Pancreas (tissue), 10 donors: Measurements from ENCODE around the gene MYH13. TPM values are rescaled to one million over a fixed set of nuclear protein-coding genes. Genes with fewer than 3 reads are reported as not detected.
A peak's percentile ranks its signal among the peaks of the same experiment; 100 is the strongest.

ENCODE experiments used
- ATAC-seq, 4 donors: fragments of 200-7000 bp; cut with Tn5 transposase; one replicate each; pipeline versions ENCODE4 v1.8.0 to v1.9.1; 2020; ENCODE audit warnings: mild to moderate bottlenecking in 4 of 4, moderate library complexity in 4 of 4
- DNase-seq, 6 donors: peaks; one replicate each; pipeline ENCODE4 v3.0.0-alpha.2; 2020
- FAIRE-seq: peaks from 2 replicates; lab custom pipeline; 2012; peaks lifted over from hg19 to GRCh38; lab: Jason Lieb, UNC
- H3K27ac ChIP-seq, 4 donors: fragments of 200-600 bp; sonication (generic); 1 replicate in 3 of 4; 2 replicates in 1 of 4; pipeline versions ENCODE4 v1.5.0 to v1.8.0; 2020
- H3K27me3 ChIP-seq, 4 donors: fragments of 200-600 bp; one replicate each; pipeline ENCODE4 v1.8.0; 2021
- H3K36me3 ChIP-seq, 3 donors: fragments of 200-600 bp; sonication (generic) in 1 of 3; one replicate each; pipeline versions ENCODE4 v1.5.0 to v1.8.0; 2020 to 2021
- H3K4me1 ChIP-seq, 3 donors: fragments of 200-600 bp; one replicate each; pipeline ENCODE4 v1.8.0; 2021
- H3K4me3 ChIP-seq, 4 donors: fragments of 200-600 bp; sonication (generic) in 2 of 4; one replicate each; pipeline versions ENCODE4 v1.5.0 to v1.8.0; 2020 to 2021
- H3K9me3 ChIP-seq, 4 donors: fragments of 200-600 bp; one replicate each; pipeline ENCODE4 v1.8.0; 2021
- WGBS, 2 donors: extraction: QIAGEN DNeasy Blood & Tissue Kit; methylation state at CpG; one replicate each; pipeline ENCODE4 v1.1.7; 2013; 5-methylcytosine and 5-hydroxymethylcytosine counted together
- intact Hi-C, 3 donors: fragments of 100-400 bp; cut with DNase I; formaldehyde crosslinking; loops; one replicate each; pipeline versions ENCODE4 v1.11.1 to v1.14.2; 2022
- polyA plus RNA-seq, 2 donors: library from polyadenylated mRNA; stranded (reverse); fragments of 200-250 nt; gene quantifications; one replicate each; pipeline ENCODE4 v1.2.3, GENCODE V29; 2013
- total RNA-seq, 6 donors: library from RNA; stranded (reverse); fragmentation: NEBNext Ultra II Directional in 4 of 6; extraction: Animal tissue kit (Norgen Biotek cat#: 25700) in 4 of 6; gene quantifications; one replicate each; pipeline versions ENCODE4 v1.2.1 to v1.2.4, GENCODE V29; 2021 to 2023
- TF ChIP-seq, protein P1 (sequence below), 4 donors: fragments of 200-600 bp; sonication (generic) in 3 of 4; IDR thresholded peaks; one replicate each; pipeline versions ENCODE4 v1.5.0 to v1.8.0; 2021; ENCODE audit warnings: antibody characterized with exemption in 4 of 4
- donor health status: healthy with polysubstance abuse.
- donor health status: DM: no; HTN: no; CAD: no; lungs with moderate emphysema.
- donor health status: DM: no; HTN: no; CAD: no.
- donor health status: control.
- donor health status: control.
- donor health status: Bipolar disorder and iron deficiency.
- donor health status: DM: yes; HTN: yes; CAD: no.
- donor health status: DM: no; HTN: no; CAD: no.
- donor health status: DM: no; HTN: no; CAD: no.
- donor health status: DM: yes; HTN: yes; CAD: no.

The MYH13 gene
- total and polyA plus RNA-seq, 8 donors, result not detected

DNA sequence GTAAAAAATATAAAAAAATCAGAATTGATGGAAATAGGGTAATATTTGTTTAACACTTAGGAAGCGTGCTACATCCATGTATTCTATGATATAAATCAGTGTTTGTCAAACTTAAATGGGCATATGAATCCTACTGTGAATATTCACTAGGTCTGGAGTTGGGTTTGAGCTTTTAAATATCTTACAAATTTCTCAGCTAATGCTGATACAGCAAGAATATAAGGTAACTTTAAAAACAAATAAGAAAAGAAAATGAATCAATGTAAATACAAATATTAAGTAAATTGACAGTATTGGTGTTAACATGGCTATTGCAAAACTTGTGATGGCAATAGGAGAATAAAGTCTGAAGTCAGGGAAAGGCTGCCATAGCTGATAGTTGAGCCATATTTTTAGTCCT, 3.6 kb downstream of the MYH13 start:
- no peak for DNase-seq
- intact Hi-C loops, result loop anchor here in 1 of 3 donors (10.0 kb wide), 1 partner anchor 64 kb away; no protein-coding TSS in a partner anchor
- Histone ChIP-seq H3K36me3 (no peaks in the 10 kb centered on the region), H3K27me3 (no peaks in the 10 kb centered on the region), H3K4me3 (no peak overlapping the region), H3K27ac (no peak overlapping the region), H3K9me3 (no peaks in the 10 kb centered on the region), H3K4me1 (no peaks in the 10 kb centered on the region)
- no peak for FAIRE-seq
- no peak for ATAC-seq
- 51 to 55% methylated on average over 1 of the region's 1 CpG for WGBS, 2 donors
- TF ChIP-seq, protein P1, sequence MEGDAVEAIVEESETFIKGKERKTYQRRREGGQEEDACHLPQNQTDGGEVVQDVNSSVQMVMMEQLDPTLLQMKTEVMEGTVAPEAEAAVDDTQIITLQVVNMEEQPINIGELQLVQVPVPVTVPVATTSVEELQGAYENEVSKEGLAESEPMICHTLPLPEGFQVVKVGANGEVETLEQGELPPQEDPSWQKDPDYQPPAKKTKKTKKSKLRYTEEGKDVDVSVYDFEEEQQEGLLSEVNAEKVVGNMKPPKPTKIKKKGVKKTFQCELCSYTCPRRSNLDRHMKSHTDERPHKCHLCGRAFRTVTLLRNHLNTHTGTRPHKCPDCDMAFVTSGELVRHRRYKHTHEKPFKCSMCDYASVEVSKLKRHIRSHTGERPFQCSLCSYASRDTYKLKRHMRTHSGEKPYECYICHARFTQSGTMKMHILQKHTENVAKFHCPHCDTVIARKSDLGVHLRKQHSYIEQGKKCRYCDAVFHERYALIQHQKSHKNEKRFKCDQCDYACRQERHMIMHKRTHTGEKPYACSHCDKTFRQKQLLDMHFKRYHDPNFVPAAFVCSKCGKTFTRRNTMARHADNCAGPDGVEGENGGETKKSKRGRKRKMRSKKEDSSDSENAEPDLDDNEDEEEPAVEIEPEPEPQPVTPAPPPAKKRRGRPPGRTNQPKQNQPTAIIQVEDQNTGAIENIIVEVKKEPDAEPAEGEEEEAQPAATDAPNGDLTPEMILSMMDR (IDR thresholded peaks at IDR 0.05), result no peak

DNA sequence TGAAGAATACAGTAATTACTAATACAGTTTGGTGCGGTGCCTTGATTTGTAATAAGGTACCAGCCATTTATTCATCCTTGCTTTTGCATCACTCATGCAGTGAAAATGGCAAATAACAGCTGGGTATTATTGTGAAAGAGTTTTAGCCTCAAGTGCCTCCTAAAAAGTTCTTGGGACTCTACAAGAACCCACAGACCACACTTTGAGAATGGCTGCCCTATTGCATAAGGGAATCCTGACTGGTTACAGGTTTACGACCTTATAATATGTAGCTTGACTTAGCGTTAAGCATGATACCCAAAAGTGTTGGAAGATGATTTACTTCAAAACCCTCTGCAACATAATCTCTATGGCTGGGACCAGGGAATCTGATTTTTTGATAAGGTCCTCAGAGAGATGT, 4.2 kb downstream of the MYH13 start:
- WGBS, 2 donors, result 76 to 87% methylated on average over 3 of the region's 3 CpGs

DNA sequence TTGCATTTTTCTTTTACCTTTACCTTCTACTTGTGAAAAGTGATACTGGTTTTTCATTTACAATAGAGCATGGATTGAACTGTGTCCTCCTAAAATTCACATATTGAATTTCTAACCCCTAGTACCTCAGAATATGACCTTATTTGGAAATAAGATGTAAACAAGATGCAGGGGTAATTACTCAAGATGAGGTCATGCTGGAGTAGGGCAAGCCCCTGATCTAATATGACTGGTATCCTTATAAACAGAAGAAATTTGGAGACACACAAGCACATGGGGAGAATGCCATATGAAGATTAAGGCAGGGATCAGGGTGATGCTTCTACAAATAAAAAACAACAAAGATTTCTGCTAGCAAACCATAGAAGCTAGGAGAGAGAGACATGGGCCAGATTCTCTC, 12.2 kb downstream of the MYH13 start:
- TF ChIP-seq, protein P1 (IDR thresholded peaks at IDR 0.05), result no peak
- ATAC-seq (no peak), FAIRE-seq (no peak), DNase-seq (no peak)
- H3K4me3 ChIP-seq, result no peak overlapping the region
- H3K27me3 ChIP-seq, result no peaks in the 10 kb centered on the region
- no peak overlapping the region for H3K27ac ChIP-seq
- H3K4me1 ChIP-seq, result no peaks in the 10 kb centered on the region
- no peaks in the 10 kb centered on the region for H3K36me3 ChIP-seq
- intact Hi-C loops, result loop anchor here in 1 of 3 donors (10.0 kb wide), 1 partner anchor 56 kb away; no protein-coding TSS in a partner anchor
- H3K9me3 ChIP-seq, result no peaks in the 10 kb centered on the region

More for the DNA sequence above, 4.2 kb downstream of the MYH13 start:
- DNase-seq (no peak), FAIRE-seq (no peak), ATAC-seq (no peak)
- no peaks in the 10 kb centered on the region for H3K9me3 ChIP-seq
- TF ChIP-seq, protein P1 (IDR thresholded peaks at IDR 0.05), result no peak
- H3K27me3 ChIP-seq, result no peaks in the 10 kb centered on the region
- intact Hi-C loops, result loop anchor here in 1 of 3 donors (10.0 kb wide), 1 partner anchor 64 kb away; no protein-coding TSS in a partner anchor
- no peaks in the 10 kb centered on the region for H3K4me1 ChIP-seq
- H3K4me3 ChIP-seq, result no peak overlapping the region
- H3K36me3 ChIP-seq, result no peaks in the 10 kb centered on the region
- no peak overlapping the region for H3K27ac ChIP-seq

DNA sequence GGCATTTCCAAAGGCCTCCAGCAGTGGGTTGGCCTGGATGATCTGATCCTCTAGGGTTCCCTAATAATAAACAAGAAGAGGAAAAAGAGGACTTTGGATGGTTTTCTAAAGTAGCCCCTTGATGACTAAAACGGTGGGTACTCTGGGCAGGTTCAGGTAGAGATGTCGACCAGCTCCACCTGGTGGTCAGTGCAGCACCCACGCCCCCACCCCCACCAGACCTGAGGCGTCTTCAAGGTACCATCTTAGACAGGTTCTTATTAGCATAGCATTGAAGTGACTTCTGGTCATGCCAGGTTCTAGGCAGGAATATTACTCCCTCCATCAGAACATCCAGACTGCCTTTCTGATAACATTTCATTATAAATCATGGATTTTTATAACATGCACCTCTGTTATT, 15.0 kb downstream of the MYH13 start:
- FAIRE-seq (no peak), DNase-seq (peak in 2 of 6 donors; percentile 9 to 22)
- TF ChIP-seq, protein P1 (IDR thresholded peaks at IDR 0.05), result peak in 3 of 4 donors; percentile 18 to 23 (median 22)

DNA sequence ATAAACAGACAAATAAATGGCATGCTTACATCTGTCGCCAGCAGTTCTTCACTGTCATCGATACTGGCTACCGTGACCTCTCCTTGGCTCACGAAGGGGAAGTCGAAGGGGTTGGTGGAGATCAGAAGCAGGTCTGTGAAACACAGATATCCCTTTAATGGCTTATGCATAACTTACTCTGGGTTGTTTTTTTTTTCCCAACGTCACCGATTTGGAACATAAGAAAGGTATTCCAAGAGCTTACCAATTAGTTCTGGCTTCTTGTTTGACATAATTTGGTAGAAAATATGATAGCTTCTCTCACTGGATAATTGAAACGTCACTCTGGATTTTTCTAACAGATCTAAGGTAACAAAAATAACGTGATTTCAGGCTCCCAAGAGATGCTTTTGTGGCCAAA, 18.2 kb downstream of the MYH13 start:
- intact Hi-C loops, result no loop called here
- no peaks in the 10 kb centered on the region for H3K9me3 ChIP-seq
- H3K4me1 ChIP-seq, result no peaks in the 10 kb centered on the region
- TF ChIP-seq, protein P1 (IDR thresholded peaks at IDR 0.05), result no peak
- H3K27ac ChIP-seq, result no peak overlapping the region
- DNase-seq, result no peak
- H3K36me3 ChIP-seq, result no peaks in the 10 kb centered on the region
- no peak overlapping the region for H3K4me3 ChIP-seq
- 60 to 70% methylated on average over 9 of the region's 9 CpGs for WGBS, 2 donors
- ATAC-seq, result no peak
- no peaks in the 10 kb centered on the region for H3K27me3 ChIP-seq
- FAIRE-seq, result no peak

More for the DNA sequence above, 15.0 kb downstream of the MYH13 start:
- no peak overlapping the region for H3K4me3 ChIP-seq
- no peak overlapping the region for H3K27ac ChIP-seq
- no peak for ATAC-seq
- no peaks in the 10 kb centered on the region for H3K36me3 ChIP-seq
- no peaks in the 10 kb centered on the region for H3K27me3 ChIP-seq
- WGBS, 2 donors, result 6 to 24% methylated on average over 4 of the region's 4 CpGs
- no peaks in the 10 kb centered on the region for H3K9me3 ChIP-seq
- no peaks in the 10 kb centered on the region for H3K4me1 ChIP-seq
- intact Hi-C loops, result no loop called here
